H54 (cell line): ENCODE measurements around the gene DBP.
"Not testable (repeated sequence)": the region's sequence is repeated elsewhere in the genome, so short reads cannot be mapped to it uniquely, and the experiment has no call there.

Experiments
- DNase-seq: peaks from one replicate; pipeline ENCODE4 v3.0.0; 2011; ENCODE audit warnings: low spot score, mixed read lengths; ENCODE audit not compliant: insufficient read length
- FAIRE-seq: peaks from 3 replicates; lab custom pipeline; 2011; peaks lifted over from hg19 to GRCh38; lab: Jason Lieb, UNC
- POLR2A ChIP-seq: IDR thresholded peaks from 2 replicates; pipeline ENCODE4 v1.6.1; 2011; ENCODE audit warnings: low read depth, mild to moderate bottlenecking, low read length

DBP gene

GRCh38 chr19:48639483-48640375 is 2.5 kb upstream of the DBP start:
- FAIRE-seq (no peak), DNase-seq (no peak)
- no peak for TF ChIP-seq POLR2A

GRCh38 chr19:48638831-48639381 is 1.7 kb upstream of the DBP start:
- FAIRE-seq = no peak
- no peak for TF ChIP-seq POLR2A
- DNase-seq = no peak

- TF ChIP-seq POLR2A = 0 out of 2 replicates have a peak, but pooled peaks have one; percentile 6
- DNase-seq (no peak), FAIRE-seq (peak; percentile 23)
Measured at GRCh38 chr19:48637948-48638830, 1.0 kb upstream of the DBP start.

GRCh38 chr19:48637449-48637947 is 319 bp upstream of the DBP start:
- FAIRE-seq = peak; percentile 15
- TF ChIP-seq POLR2A = no peak
- peak; percentile 81 for DNase-seq

- no peak for DNase-seq
Measured at GRCh38 chr19:48635966-48636858, 967 bp downstream of the DBP start.

GRCh38 chr19:48635263-48635965 is 1.8 kb downstream of the DBP start:
- TF ChIP-seq POLR2A = peak; percentile 16; the same call in 1 of the 2 replicates
- no peak for DNase-seq
- no peak for FAIRE-seq

More at GRCh38 chr19:48635966-48636858, 967 bp downstream of the DBP start:
- no peak for TF ChIP-seq POLR2A
- no peak for FAIRE-seq

- DNase-seq (peak; percentile 79), FAIRE-seq (peak; percentile 83)
- no peak for TF ChIP-seq POLR2A
Measured at GRCh38 chr19:48634424-48635262, 2.5 kb downstream of the DBP start.

GRCh38 chr19:48634036-48634342 is 3.2 kb downstream of the DBP start:
- DNase-seq (no peak), FAIRE-seq (no peak)
- no peak for TF ChIP-seq POLR2A

GRCh38 chr19:48633148-48634035 is 3.8 kb downstream of the DBP start:
- FAIRE-seq (no peak), DNase-seq (no peak)
- no peak for TF ChIP-seq POLR2A

GRCh38 chr19:48632692-48633147 is 4.5 kb downstream of the DBP start:
- FAIRE-seq (no peak), DNase-seq (no peak)

GRCh38 chr19:48632286-48632685 is 4.9 kb downstream of the DBP start:
- FAIRE-seq = not testable (repeated sequence)

More at GRCh38 chr19:48632692-48633147, 4.5 kb downstream of the DBP start:
- no peak for TF ChIP-seq POLR2A

More at GRCh38 chr19:48632286-48632685, 4.9 kb downstream of the DBP start:
- DNase-seq = not testable (repeated sequence)
